Measurements from ENCODE around the gene TMEM72. TPM values are rescaled to one million over a fixed set of nuclear protein-coding genes. Genes with fewer than 3 reads are reported as not detected.

TMEM72 gene
- polyA plus RNA-seq, 1 donor: 0.31 TPM

Other genes starting within 250 kb of the TMEM72 start
- 26.0 TPM for gene RASSF4, start 48.5 kb downstream of the TMEM72 start, polyA plus RNA-seq
- gene DEPP1, start 67.5 kb downstream of the TMEM72 start, polyA plus RNA-seq: 13.4 TPM
- 35.7 TPM for gene ZNF22, start 89.6 kb downstream of the TMEM72 start, polyA plus RNA-seq